GM21390 (cell line): ENCODE measurements around the gene KCTD16.

ENCODE experiments used
- ATAC-seq: cut with Tn5 transposase; IDR thresholded peaks from one replicate; pipeline ENCODE4 v1.9.1; 2021; ENCODE audit not compliant: unreplicated experiment

KCTD16 gene

DNA sequence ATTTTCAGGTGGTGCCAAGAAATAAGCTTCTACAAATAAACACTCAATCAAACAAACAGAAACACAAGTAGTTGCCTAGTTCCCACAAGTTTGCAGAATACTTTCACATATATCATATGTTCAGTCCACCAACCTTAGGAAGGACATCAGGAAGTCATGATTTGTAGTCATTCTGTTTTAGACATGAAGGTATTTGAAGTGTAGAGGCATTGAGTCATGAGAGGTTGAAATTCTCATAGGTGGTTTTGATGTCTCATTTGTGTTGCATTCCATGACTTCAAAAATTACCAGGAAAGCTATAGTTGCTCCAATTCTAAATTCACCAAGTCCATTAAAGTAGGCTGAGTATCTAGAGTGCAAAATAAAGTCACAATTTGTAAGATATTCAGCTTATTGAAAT lies 159.0 kb downstream of the KCTD16 start:
- ATAC-seq = no peak

DNA sequence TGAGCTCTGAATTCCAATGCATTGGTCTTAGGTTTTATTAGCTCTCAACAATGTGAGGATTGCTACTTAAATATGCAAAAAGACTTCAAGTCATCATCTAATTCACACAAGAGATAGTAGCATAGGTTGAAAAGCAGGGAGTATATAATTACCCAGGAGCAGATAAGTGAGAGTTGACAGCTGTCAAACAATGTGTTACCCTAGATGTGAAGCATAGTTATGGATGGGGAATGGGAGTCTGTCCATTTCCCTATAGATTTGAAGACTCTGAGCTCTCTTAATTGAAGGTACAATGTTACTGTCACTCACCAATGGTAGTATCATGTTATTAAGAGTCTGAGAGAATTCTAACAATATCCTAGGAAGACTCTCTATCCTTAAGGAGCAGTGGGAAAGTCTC lies 160.7 kb downstream of the KCTD16 start:
- no peak for ATAC-seq

DNA sequence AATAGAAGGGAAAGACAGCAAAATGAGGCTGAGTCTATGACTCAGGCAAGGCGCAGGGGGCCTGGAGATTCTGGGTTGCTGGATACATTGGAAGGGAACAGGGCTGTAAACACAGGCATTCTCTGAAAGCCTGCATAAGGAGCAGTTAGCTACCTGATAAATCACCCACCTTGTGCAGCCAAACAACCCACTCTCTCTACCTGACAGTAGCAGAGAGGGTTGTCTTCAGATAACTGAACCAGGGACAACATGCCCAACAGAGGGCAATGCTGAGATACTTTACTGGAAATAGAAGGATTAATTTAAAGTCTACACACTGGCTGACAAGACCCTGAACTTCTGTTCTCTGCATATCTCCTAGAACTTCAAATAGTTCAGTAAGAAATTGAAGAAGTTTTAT lies 161.6 kb downstream of the KCTD16 start:
- ATAC-seq = no peak

DNA sequence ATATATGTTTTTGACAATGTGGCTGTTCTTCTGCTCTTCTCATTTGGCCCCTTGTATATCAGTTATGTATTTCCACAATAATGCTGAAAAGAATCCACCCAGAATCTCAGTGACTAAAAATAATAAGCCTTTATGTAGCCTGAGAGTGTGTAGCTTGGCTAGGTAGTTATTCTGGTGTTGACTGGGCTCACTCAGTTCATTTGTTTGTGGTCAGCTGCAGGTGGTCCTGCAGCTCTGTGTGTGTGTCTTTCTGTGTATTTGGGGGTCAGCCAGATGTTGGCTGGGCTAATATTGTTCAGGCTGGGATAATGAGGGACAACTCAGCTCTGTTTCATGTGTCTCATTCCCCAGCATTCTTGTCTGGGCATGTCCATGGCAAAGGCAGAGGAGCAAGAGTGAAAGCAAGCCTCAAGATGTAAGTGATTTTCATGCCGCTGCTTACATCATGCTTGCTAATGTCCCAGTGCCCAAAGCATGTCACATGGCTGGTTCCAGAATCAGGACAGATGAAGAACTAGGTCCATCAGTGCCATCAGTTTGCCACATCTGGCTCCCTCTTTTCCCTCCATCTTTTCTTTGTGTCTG lies 162.8 kb downstream of the KCTD16 start:
- peak; percentile 41 for ATAC-seq

DNA sequence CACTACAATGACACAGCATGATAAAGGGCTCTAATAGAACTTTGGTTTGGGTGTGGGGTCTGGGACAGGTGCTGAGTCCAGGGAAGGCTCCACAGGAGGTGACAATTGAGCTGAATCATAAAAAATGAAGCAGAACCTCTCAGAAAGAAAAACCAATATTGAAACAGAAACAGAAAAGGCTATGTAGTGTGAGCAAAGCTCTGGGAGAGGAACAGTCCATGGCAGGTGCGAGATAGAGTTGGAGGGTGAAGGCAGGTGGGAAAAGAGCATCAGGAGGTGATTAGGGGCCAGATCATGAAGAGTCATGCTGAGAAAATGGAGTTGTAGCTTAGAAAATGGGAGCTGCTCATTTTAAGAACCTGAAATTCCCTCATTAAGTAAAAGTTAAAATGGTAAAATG lies 164.9 kb downstream of the KCTD16 start:
- ATAC-seq = peak; percentile 80

DNA sequence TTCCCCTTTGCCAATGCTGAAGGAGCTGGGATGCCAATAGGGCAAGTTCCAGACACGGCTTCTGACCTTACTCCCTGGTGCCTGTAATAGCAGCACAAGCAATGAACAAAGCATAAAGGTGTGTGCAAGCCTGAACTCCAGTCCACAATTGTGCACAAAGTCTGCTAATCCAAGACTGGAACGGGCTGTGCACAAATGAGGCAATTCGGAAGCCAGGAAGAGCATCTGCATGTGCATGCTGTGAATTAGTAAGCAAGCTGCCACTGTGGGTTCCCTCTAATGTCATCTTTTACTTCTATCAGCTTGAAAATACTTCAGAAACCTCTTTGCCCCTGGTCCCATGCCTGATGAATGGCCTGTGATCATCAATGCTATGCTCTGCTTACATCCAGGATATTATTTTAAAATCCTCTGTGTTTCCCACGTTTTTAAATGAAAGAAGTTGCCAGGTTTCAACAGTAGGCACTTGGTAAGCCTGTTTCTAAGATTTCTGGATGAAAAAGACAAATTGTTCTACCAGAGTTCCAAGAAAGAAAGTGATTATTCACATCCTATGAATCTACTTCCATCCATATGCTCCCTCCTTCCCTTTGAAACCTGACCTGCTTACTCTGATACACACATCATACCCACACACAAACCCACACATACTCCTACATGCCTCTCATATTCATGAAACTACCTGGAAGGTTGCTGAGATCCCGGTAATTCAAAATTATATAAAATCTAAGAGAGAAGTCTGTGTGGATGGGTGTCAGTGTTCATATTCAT lies 165.7 kb downstream of the KCTD16 start:
- ATAC-seq = no peak

DNA sequence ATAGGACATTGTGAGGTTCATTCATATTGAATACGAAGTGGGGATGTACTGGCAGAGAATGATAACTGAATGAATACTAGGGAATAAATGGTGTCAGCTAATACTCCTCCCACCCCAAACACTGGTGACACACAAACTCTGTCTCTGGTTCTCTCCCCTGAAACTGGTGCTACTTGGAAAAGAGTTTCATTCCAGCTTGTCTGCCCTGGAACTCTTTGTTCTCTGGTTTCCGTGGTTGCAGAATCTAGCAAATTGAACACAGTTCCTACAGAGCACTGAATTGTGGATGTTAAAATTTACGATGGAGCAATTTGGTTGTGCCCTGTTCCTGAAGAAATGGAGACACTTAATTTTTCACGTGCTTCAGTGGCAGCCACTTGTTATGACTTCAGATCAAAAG lies 181.7 kb downstream of the KCTD16 start:
- no peak for ATAC-seq

DNA sequence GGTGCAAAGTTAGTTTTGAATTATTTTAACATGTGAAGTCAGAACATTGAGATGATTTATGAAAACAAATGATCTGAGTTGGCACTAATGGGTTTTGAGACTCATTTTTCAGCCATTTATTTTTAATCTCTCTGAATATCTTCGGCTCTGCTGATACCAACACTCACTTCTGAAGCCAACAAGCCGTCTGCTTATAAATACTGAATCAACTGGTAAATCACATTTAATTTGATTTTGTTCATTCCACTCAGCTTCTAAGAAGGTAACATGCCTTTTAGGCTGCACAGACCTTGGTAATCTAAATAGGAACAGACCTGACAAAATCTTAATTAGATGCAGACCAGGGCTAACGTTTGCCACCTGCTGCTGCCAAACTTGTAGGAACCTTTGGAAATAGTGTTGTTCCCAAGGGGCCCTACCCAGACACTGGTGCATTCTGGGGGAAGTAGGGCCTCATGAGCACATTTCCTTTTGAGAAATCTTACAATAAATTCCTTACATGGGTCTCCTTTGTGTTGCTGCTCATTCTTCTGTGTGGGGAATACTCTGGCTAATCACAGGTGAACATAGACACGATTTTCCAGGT lies 182.2 kb downstream of the KCTD16 start:
- no peak for ATAC-seq

DNA sequence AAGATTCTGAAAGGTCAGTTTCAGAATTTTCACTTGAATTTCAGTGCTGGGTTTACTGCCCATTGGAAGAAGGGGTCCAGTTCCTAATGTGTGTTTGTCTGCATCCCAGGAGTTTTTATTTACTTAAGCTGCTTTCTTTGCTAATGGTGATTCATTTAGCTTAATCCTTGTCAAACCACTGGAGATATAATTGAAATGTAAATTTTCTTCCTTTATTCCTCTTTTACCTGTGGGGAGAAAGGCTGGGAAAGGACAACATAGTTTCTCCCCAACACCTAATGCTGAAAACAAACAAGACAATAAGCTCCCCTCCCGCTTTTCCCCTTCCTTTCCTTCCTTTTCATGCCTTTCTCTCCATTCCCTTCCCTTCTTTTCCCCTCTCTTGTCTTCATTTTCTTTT lies 185.8 kb downstream of the KCTD16 start:
- ATAC-seq = no peak

DNA sequence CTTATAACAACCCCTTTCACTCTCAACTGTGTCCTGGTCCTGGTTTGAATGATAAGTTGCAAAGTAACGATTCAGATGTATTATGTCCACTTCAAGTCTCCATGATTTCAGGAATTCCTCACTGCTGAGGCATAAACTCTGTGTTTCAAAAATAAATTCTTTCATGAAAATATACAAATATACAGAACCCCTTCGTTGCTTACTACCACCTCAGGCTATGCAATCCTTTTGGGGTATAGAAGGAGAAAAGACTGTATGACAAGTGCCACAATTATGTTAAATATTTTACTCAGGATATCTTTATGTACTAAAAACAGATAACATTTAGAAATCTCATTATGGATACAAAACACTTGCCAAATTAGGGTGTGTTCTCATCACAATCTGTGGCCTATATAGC lies 190.7 kb downstream of the KCTD16 start:
- no peak for ATAC-seq

DNA sequence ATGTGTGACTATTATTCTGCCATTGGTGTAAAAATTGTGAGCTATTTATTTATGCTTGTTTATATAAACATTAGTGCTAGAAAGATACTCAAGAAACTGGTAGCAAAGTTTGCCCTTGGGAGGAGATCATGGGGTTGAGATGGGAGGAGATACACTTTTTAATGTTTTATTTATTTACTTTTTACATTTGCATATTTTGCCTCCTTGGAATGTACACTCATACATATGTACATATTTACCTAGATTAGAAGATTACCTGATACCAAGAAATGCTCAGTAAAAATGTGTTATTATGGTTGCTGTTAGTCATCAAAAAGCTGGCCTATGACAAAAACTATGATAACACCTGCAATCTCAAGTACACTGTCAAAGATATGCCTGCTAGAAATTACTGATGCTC lies 195.2 kb downstream of the KCTD16 start:
- ATAC-seq = no peak

DNA sequence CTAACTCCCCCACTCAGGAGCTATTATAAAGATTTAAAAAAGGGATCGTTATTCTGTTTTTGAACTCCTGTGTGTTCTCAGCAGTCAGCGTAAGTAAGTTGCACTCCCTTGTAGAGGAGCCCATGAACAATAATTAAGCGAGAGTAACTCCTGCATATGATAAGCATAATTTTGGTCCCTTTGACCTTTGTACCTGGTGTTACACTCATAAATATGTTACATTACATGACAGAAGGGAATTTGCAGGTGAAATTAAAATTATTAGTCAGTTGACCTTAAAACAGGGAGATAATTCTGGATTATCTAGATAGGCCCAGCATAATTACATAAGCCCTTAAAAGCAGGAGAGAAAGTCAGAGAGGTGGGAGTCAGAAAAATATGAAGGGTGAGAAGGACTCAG lies 197.3 kb downstream of the KCTD16 start:
- no peak for ATAC-seq

DNA sequence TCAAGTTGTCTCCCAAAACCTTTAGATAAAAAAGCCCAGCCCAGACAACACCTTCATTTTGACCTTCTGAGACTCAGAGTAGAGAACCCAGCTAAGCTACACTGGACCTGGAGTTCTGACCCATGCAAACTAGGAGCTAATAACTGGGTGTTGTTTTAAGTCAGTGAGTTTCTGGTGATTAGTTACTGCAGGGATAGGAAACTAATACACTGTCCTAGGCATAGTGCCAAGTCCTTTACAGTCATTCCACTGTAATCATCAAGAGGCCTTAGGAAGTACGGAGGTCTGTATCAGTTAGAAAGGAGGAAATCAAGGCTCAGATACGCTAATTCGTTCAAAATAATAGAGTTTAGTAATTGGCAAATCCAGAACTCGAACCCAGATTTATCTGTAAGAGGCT lies 197.9 kb downstream of the KCTD16 start:
- no peak for ATAC-seq

DNA sequence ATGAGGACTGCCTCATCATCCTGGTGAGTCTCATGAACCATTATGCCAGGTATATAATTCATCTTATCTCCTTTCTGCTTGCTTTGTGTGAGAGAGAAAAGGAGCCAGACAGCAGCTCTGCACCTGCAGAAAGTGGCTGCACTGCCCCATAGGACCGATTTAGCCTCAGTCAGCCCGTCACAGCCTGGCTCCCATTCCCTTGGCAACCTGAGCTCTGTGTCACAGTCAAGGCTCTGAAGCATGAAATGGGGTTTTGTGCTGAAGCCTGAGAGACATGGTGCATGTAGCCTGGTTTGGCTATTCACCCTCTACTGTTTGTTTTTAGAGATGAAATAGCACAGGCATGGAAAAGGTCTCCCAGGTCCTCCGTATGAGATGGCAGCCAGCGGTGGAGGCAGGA lies 198.3 kb downstream of the KCTD16 start:
- peak; percentile 57 for ATAC-seq

DNA sequence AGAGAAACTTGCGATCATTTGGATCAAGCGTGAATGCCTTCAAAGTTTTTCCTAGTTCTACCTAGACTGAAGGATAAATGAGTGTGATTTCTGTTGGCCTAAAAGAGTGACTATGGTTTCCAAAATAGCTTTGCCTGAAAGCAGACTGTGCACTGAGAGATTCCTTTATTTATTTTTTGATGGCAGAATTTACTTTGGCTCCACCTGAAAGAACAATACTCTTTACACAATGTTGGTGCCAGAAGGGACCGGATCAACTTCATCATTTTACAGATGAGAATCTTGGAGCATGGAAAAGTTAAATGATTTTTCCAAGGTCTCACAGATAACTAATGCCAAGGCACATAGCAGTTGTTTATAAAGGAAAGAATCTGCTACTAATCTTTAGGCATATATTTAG lies 199.6 kb downstream of the KCTD16 start:
- no peak for ATAC-seq

DNA sequence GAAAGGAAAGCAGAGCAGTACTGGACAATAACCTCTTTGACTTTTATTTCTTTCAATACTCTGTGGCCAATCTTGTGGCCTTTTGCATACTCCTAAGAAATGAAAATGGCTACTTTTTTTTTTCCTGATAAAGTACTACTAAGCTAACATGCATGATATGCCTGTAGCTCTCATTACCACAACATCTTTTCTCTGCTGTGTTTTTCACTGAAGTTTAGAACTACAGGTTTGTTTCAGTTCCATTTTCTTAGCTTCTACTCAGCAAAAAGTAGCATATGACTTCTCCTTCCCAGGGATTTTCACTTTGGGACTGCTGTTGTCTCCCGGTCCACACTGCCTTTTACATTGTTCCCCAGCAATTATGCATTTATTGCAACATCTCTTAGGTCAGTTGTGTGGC lies 204.0 kb downstream of the KCTD16 start:
- no peak for ATAC-seq

DNA sequence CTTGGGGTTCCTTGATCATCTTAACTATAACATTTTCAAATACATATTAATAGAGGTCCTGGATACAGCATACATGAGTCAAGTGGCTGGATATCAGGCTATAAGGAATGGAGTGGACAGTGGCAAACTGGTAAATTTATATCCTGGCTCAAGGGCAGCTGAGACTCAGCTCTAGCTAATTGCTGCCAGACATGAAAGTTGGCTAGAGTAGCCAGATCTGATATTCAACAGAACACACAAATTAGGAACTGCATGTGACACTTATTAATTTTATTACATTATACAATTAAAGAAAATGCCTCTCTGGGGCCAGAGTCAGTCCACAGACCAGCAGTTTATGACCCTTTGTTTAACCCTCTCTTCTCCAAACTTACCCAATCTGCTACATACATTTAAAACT lies 206.5 kb downstream of the KCTD16 start:
- ATAC-seq = no peak

DNA sequence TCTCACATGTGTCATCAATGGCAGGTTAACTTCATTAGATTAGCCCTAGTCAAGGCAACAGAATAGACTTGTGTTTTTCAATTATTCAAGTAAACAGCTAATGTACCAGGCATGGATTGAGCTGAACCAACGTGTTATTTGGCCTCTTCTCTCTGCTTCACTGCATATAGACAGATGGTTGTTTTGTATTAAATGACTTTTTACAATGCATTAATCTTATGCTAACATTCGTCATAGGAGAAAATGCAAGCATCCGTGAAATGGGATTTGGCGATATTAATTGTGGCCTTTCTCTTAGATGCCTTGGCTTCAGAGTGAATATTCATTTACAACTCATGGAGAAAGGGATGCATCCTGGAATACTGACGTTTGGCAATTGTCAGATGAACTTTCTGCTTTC lies 208.0 kb downstream of the KCTD16 start:
- ATAC-seq = no peak

DNA sequence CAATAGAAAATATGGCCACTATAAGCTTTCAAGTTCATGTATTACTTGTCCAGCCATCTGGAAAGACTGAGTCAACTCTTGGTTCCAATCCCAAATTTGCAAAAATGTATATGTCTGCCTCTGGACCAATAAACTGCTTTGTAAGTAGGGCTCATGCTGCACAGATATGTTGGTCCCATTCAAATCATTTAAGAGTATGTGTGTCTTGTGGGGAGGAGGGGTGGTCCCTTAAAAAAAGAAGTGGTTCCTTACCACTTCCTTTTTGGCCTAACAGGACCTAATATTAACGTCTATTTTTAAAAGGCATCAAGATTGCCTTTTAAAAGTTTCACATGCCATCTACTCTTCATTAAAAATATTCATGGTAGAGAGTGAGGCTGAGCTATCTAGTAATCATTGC lies 214.9 kb downstream of the KCTD16 start:
- ATAC-seq = no peak

DNA sequence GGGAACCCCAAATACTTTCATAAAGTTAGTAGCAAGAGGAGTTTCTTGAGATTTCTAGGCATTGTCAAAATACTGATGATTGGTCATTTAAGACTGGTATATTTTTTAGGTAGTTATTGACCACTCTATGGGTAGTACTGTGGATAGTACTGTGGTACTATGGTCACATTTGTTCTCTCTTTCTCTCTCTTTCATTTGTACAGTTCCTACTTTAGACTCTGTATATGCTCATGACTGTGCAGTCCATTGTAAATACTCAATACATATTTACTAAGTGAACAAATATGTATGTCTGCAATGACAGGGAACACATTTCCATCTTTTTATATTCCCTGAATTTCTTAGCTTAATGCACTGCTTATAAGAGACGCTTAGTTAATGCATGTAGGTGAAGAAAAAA lies 215.6 kb downstream of the KCTD16 start:
- ATAC-seq = no peak

DNA sequence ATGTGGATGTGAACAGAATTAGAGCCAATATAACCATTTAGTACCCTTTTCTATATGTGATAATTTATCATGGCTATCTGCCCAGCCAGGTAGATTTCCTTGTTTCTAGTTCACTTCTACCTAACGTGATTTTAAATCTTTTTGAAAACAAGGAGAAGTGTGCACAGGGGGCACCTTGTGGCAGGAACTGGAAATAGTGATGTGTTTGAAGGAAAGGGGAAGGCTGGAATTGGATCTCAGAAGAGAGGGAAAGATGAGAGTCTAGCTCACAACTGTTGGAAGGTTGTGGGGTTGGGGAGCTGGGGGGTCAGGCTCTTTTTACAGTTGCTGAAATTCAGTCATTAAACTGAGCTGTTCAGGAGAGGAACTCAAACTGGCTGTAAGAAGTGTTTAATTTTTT lies 219.5 kb downstream of the KCTD16 start:
- ATAC-seq = no peak

DNA sequence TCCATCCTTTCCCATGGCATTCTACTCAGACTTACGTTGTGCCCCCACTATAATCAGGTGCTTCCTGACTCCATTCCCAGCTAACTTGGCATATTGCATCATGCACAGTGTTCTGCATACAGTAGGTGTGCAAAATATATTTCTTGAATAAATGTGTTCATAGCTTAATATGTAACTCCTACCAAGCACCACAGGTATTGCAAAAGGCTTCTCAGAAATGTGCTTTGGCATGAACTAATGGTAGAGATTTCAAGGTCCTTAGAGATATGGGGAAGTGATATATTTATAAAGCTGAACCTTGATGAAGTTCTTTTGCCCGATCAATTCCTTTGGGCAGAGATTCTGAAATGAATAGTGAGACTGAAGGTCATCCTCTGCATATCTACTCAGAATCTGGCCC lies 220.4 kb downstream of the KCTD16 start:
- no peak for ATAC-seq
